HG03095 (cell line): ENCODE measurements around the gene SLC25A34.

ENCODE experiments used
- ATAC-seq: cut with Tn5 transposase; IDR thresholded peaks from one replicate; pipeline ENCODE4 v1.9.1; 2021; ENCODE audit warnings: moderate library complexity; ENCODE audit not compliant: unreplicated experiment

Gene SLC25A34

GRCh38 chr1:15750924-15751323 lies 14.9 kb downstream of the SLC25A34 start:
- no peak for ATAC-seq

GRCh38 chr1:15751717-15752116 lies 15.7 kb downstream of the SLC25A34 start:
- ATAC-seq = no peak

GRCh38 chr1:15753776-15754175 lies 17.7 kb downstream of the SLC25A34 start:
- no peak for ATAC-seq

GRCh38 chr1:15755021-15755645 lies 19.1 kb downstream of the SLC25A34 start:
- ATAC-seq = no peak

GRCh38 chr1:15755646-15756040 lies 19.6 kb downstream of the SLC25A34 start:
- no peak for ATAC-seq

- ATAC-seq = no peak
Observed at GRCh38 chr1:15756143-15757015, 20.3 kb downstream of the SLC25A34 start.

- ATAC-seq = no peak
Observed at GRCh38 chr1:15757016-15757543, 21.0 kb downstream of the SLC25A34 start.

- ATAC-seq = no peak
Observed at GRCh38 chr1:15757575-15758342, 21.7 kb downstream of the SLC25A34 start.

- ATAC-seq = no peak
Observed at GRCh38 chr1:15758343-15758931, 22.4 kb downstream of the SLC25A34 start, which contains the start of gene FBLIM1. Gene FBLIM1 (plus strand): TSS chr1:15758795. CDS start chr1:15764984, 6,189 bp downstream.

- ATAC-seq = no peak
Observed at GRCh38 chr1:15758953-15759661, 23.0 kb downstream of the SLC25A34 start.

GRCh38 chr1:15760520-15761211 lies 24.6 kb downstream of the SLC25A34 start:
- no peak for ATAC-seq

GRCh38 chr1:15761366-15762128 lies 25.5 kb downstream of the SLC25A34 start:
- ATAC-seq = no peak

GRCh38 chr1:15762546-15762945 lies 26.5 kb downstream of the SLC25A34 start:
- no peak for ATAC-seq

GRCh38 chr1:15764269-15764764 lies 28.3 kb downstream of the SLC25A34 start:
- ATAC-seq = no peak

- ATAC-seq = no peak
Observed at GRCh38 chr1:15764890-15765289, 28.8 kb downstream of the SLC25A34 start.

- ATAC-seq = no peak
Observed at GRCh38 chr1:15765495-15766194, 29.6 kb downstream of the SLC25A34 start.

GRCh38 chr1:15767941-15768340 lies 31.9 kb downstream of the SLC25A34 start:
- no peak for ATAC-seq

- no peak for ATAC-seq
Observed at GRCh38 chr1:15768388-15768787, 32.3 kb downstream of the SLC25A34 start.
